K562 (cell line): ENCODE results near the gene GCDH. TPM values are rescaled to one million over a fixed set of nuclear protein-coding genes. Genes with fewer than 3 reads are reported as not detected.

ENCODE experiments used
- E2F1 ChIP-seq: sonication (generic); formaldehyde crosslinking; IDR thresholded peaks from 2 replicates; pipeline ENCODE4 v1.8.1; 2023; ENCODE audit warnings: mild to moderate bottlenecking, missing genetic modification reagents, moderate library complexity
- E2F4 ChIP-seq: sonication (generic); formaldehyde crosslinking; IDR thresholded peaks from 2 replicates; pipeline ENCODE4 v1.8.0; 2022; ENCODE audit warnings: mild to moderate bottlenecking, low read depth, missing genetic modification reagents
- EHMT2 ChIP-seq: fragments of 450-650 bp; IDR thresholded peaks from 2 replicates; pipeline ENCODE4 v1.6.1; 2018; ENCODE audit warnings: antibody characterized with exemption
- HMGN3 ChIP-seq: IDR thresholded peaks from 2 replicates; pipeline ENCODE4 v1.6.1; 2011; ENCODE audit warnings: borderline replicate concordance, low read depth, mild to moderate bottlenecking, mixed read lengths, low read length; ENCODE audit not compliant: insufficient read length; ENCODE audit errors: extremely low read depth
- HNRNPL ChIP-seq: fragments of 200-400 bp; formaldehyde crosslinking; IDR thresholded peaks from 2 replicates; pipeline ENCODE4 v1.6.1; 2017; ENCODE audit warnings: low read depth, mild to moderate bottlenecking, low read length
- KLF10 ChIP-seq: fragments of 250-450 bp; sonication (Bioruptor Pico); IDR thresholded peaks from 2 replicates; pipeline ENCODE4 v1.6.1; 2021; ENCODE audit warnings: matching md5 sums
- TEAD1 ChIP-seq, 2 experiments: fragments of 450-650 bp in 1 of 2; sonication (generic) in 1 of 2; formaldehyde crosslinking; IDR thresholded peaks; 2 replicates each; pipeline versions ENCODE4 v1.4.0 to v1.8.0; 2020 to 2022; ENCODE audit warnings: mild to moderate bottlenecking in 2 of 2, missing genetic modification reagents in 1 of 2
- ZBTB33 ChIP-seq: sonication (generic); formaldehyde crosslinking; IDR thresholded peaks from 2 replicates; pipeline ENCODE4 v1.8.1; 2023; ENCODE audit warnings: mild to moderate bottlenecking, missing genetic modification reagents
- ZKSCAN8 ChIP-seq: fragments of 200-800 bp; sonication (Bioruptor generic); IDR thresholded peaks from 2 replicates; pipeline ENCODE4 v1.6.1; 2016; ENCODE audit warnings: missing genetic modification characterization, missing compliant biosample characterization
- ZNF609 ChIP-seq: sonication (generic); formaldehyde crosslinking; IDR thresholded peaks from 2 replicates; pipeline ENCODE4 v1.8.1; 2023; ENCODE audit warnings: missing genetic modification reagents, mild to moderate bottlenecking, borderline replicate concordance
- polyA plus RNA-seq, 8 experiments: library from polyadenylated mRNA; depleted of rRNA in 4 of 8; stranded (reverse) in 5 of 8; unstranded in 3 of 8; fragments of >200 nt; fragmentation: Nextera tagmentation in 2 of 8; fragmentation: Illumina TruSeq in 1 of 8; extraction: Ambion mirVana in 2 of 8; extraction: Trizol in 1 of 8; gene quantifications; 2 replicates each; pipeline versions ENCODE4 v1.2.1 to v1.2.3, GENCODE V29; 2011 to 2014; ENCODE audit warnings: inconsistent platforms in 1 of 8, missing spikeins in 1 of 8
- total RNA-seq, 7 experiments: library from RNA; depleted of rRNA in 6 of 7; stranded (reverse); fragments of >200 nt in 6 of 7; fragmentation: Illumina TruSeq in 2 of 7; extraction: Trizol in 2 of 7; gene quantifications; 2 replicates each; pipeline versions ENCODE4 v1.2.1 to v1.2.3, GENCODE V29; 2011 to 2021; ENCODE audit warnings: low replicate concordance in 1 of 7
- TF ChIP-seq, protein P1 (sequence below): sonication (generic); formaldehyde crosslinking; IDR thresholded peaks from 2 replicates; pipeline ENCODE4 v1.8.1; 2023; ENCODE audit warnings: mild to moderate bottlenecking, missing genetic modification reagents

Gene GCDH
- total and polyA plus RNA-seq, 9 of the 15 experiments (the other 6 are each of a cell fraction or from before 2014, with no cell fraction given), result 2.9 to 50.8 (median 19.1) TPM

DNA sequence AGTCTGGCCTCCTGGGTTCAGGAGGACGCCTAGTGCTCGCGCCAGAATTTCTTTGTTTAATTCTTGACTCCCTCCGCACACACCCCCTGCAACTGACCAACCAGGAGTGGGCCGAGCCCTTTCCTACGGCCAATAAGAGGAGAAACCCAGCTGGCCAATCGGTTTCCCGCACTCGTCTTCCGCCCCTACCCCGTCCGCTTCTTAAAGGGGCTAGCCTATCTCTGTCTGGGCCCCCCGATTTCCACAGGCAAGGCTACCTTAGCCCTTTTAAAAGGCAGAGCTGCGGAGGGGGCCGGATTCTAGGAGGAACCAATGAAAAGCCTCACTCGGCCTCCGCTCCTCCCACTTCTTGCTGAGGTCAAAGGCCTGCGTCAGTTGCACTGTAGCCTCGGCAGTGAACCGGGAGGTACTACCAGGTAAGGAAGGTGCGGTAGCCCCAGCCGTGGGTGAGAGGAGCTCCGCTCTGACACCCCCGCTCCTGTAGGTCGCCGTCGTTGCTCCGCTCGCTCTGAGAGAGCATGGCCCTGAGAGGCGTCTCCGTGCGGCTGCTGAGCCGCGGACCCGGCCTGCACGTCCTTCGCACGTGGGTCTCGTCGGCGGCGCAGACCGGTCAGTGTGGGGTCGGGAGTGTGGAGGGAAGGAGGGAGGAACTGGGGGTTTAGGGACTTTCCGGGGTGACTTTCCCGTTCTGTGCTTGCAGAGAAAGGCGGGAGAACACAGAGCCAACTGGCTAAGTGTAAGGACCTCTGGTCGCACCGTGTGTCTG is at the start of gene GCDH (continued):
- TF ChIP-seq ZNF609 (CRISPR knock-in tag) (no peak), E2F4 (CRISPR knock-in tag) (no peak), HMGN3 (no peak), TEAD1 (CRISPR knock-in tag; IDR thresholded peaks at IDR 0.05) (peak in 1 of 2 experiments; percentile 87; a peak in 2 of 4 replicates), KLF10 (CRISPR knock-in tag) (no peak), EHMT2 (no peak), E2F1 (CRISPR knock-in tag) (peak; percentile 86), ZBTB33 (CRISPR knock-in tag) (no peak), ZKSCAN8 (CRISPR knock-in tag) (no peak), HNRNPL (no peak)
- TF ChIP-seq, protein P1, sequence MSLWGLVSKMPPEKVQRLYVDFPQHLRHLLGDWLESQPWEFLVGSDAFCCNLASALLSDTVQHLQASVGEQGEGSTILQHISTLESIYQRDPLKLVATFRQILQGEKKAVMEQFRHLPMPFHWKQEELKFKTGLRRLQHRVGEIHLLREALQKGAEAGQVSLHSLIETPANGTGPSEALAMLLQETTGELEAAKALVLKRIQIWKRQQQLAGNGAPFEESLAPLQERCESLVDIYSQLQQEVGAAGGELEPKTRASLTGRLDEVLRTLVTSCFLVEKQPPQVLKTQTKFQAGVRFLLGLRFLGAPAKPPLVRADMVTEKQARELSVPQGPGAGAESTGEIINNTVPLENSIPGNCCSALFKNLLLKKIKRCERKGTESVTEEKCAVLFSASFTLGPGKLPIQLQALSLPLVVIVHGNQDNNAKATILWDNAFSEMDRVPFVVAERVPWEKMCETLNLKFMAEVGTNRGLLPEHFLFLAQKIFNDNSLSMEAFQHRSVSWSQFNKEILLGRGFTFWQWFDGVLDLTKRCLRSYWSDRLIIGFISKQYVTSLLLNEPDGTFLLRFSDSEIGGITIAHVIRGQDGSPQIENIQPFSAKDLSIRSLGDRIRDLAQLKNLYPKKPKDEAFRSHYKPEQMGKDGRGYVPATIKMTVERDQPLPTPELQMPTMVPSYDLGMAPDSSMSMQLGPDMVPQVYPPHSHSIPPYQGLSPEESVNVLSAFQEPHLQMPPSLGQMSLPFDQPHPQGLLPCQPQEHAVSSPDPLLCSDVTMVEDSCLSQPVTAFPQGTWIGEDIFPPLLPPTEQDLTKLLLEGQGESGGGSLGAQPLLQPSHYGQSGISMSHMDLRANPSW (CRISPR knock-in tag), result 0 out of 2 replicates have a peak, but pooled peaks have one; percentile 59
